Heart right ventricle (tissue), 16 donors: ENCODE data around the gene R3HDML. TPM values are rescaled to one million over a fixed set of nuclear protein-coding genes. Genes with fewer than 3 reads are reported as not detected.

ENCODE experiments used
- ATAC-seq, 8 donors: fragments of 200-7000 bp; cut with Tn5 transposase; one replicate each; pipeline ENCODE4 v1.9.1; 2020; ENCODE audit warnings: mild to moderate bottlenecking in 8 of 8, moderate library complexity in 8 of 8, moderate number of reproducible peaks in 1 of 8
- DNase-seq, 2 donors: peaks; one replicate each; pipeline ENCODE4 v3.0.0-alpha.2; 2020
- H3K27ac ChIP-seq, 10 donors: fragments of 200-600 bp; sonication (generic) in 2 of 10; one replicate each; pipeline versions ENCODE4 v1.5.0 to v1.8.0; 2020 to 2022; ENCODE audit warnings: mild to moderate bottlenecking in 3 of 10
- H3K27me3 ChIP-seq, 7 donors: fragments of 200-600 bp; one replicate each; pipeline ENCODE4 v1.8.0; 2021 to 2022; ENCODE audit warnings: mild to moderate bottlenecking in 2 of 7
- H3K36me3 ChIP-seq, 9 donors: fragments of 200-600 bp; sonication (generic) in 1 of 9; one replicate each; pipeline versions ENCODE4 v1.5.0 to v1.8.0; 2020 to 2022; ENCODE audit warnings: mild to moderate bottlenecking in 2 of 9
- H3K4me1 ChIP-seq, 9 donors: fragments of 200-600 bp; sonication (generic) in 1 of 9; one replicate each; pipeline versions ENCODE4 v1.5.0 to v1.8.0; 2020 to 2022; ENCODE audit warnings: mild to moderate bottlenecking in 4 of 9
- H3K4me3 ChIP-seq, 10 donors: fragments of 200-600 bp; sonication (generic) in 2 of 10; one replicate each; pipeline versions ENCODE4 v1.5.0 to v1.8.0; 2020 to 2022; ENCODE audit warnings: mild to moderate bottlenecking in 7 of 10, moderate library complexity in 2 of 10
- H3K9me3 ChIP-seq, 11 donors: fragments of 200-600 bp in 10 of 11; sonication (generic) in 2 of 11; one replicate each; pipeline versions ENCODE4 v1.5.0 to v1.8.0; 2013 to 2022; ENCODE audit warnings: mild to moderate bottlenecking in 2 of 11, control low read depth in 1 of 11, moderate library complexity in 1 of 11
- CTCF ChIP-seq, 9 donors: fragments of 200-600 bp; sonication (generic) in 2 of 9; IDR thresholded peaks; one replicate each; pipeline versions ENCODE4 v1.5.0 to v1.8.0; 2021 to 2022; ENCODE audit warnings: antibody characterized with exemption in 9 of 9, mild to moderate bottlenecking in 5 of 9, moderate library complexity in 1 of 9
- WGBS, 2 donors: extraction: QIAGEN DNeasy Blood & Tissue Kit; methylation state at CpG; one replicate each; pipeline ENCODE4 v1.1.7; 2013; ENCODE audit warnings: inconsistent platforms in 1 of 2; 5-methylcytosine and 5-hydroxymethylcytosine counted together
- intact Hi-C, 10 donors: fragments of 100-400 bp; cut with DNase I; formaldehyde crosslinking; loops; one replicate each; pipeline versions ENCODE4 v1.11.1 to v1.14.2; 2022
- polyA plus RNA-seq, 2 donors: library from polyadenylated mRNA; stranded (reverse); fragments of 200-250 nt; gene quantifications; one replicate each; pipeline ENCODE4 v1.2.3, GENCODE V29; 2013
- total RNA-seq, 10 donors: library from RNA; stranded (reverse); fragmentation: NEBNext Ultra II Directional in 3 of 10; extraction: Animal tissue kit (Norgen Biotek cat#: 25700) in 3 of 10; gene quantifications; one replicate each; pipeline versions ENCODE4 v1.2.1 to v1.2.4, GENCODE V29; 2021 to 2023
- donor health status: Arrhythmogenic right ventricular cardiomyopathy.
- donor health status: ischemic (EF 13 %, LVEDD 7.1; RV severe dilation, severe dysfunction).
- donor health status: healthy with polysubstance abuse.
- donor health status: DM: no; HTN: yes; CAD: no.
- donor health status: DM: no; HTN: no; CAD: no.
- donor health status: ischemic (EF 25% LVEDD 6.9; RV normal size, moderate dysfunction).
- donor health status: ischemic (EF 25% LVEDD 5.7; RV mildly dilated, moderate dysfunction).
- donor health status: healthy.
- donor health status: DM: yes; HTN: yes; CAD: no.
- donor health status: Ischemic cardiomyopathy.
- donor health status: ischemic (EF 35%, LVEDD 5.7; RV mildly dilated, moderate dysfunction).
- donor health status: nonischemic (EF 11% LVEDD 7.7; RV severe dilation, severe dysfunction).
- donor health status: DM: yes; HTN: yes; CAD: no.
- donor health status: PGD.
- donor health status: ischemic (EF 29% LVEDD 5.4; RV normal size, mild dysfunction).
- donor health status: nonischemic (EF 23%, LVEDD 6.1; RV moderate dilation, normal function).

Gene R3HDML
- total and polyA plus RNA-seq, 12 donors, result not detected

- no peak for ATAC-seq
- no peak for TF ChIP-seq CTCF (IDR thresholded peaks at IDR 0.05)
These were observed 24.2 kb downstream of the R3HDML start for GRCh38 chr20:44361021-44361420.

GRCh38 chr20:44362466-44362940, 25.7 kb downstream of the R3HDML start:
- 67 to 89% methylated on average over 4 of the region's 4 CpGs for WGBS, 2 donors
- TF ChIP-seq CTCF (IDR thresholded peaks at IDR 0.05), result no peak
- H3K4me3 ChIP-seq, result no peak overlapping the region
- no peak overlapping the region for H3K27ac ChIP-seq
- ATAC-seq (no peak), DNase-seq (no peak)
- peaks cover 0 to 5% (median 0%) of the 10 kb centered on the region in 7 donors for H3K27me3 ChIP-seq
- intact Hi-C loops, result no loop called here
- peaks cover 0 to 7% (median 0%) of the 10 kb centered on the region in 9 donors for H3K4me1 ChIP-seq
- no peaks in the 10 kb centered on the region for H3K36me3 ChIP-seq
- no peaks in the 10 kb centered on the region for H3K9me3 ChIP-seq

More at GRCh38 chr20:44361021-44361420, 24.2 kb downstream of the R3HDML start:
- no peak overlapping the region for H3K27ac ChIP-seq
- H3K9me3 ChIP-seq, result no peaks in the 10 kb centered on the region
- H3K27me3 ChIP-seq, result peaks cover 0 to 9% (median 0%) of the 10 kb centered on the region in 7 donors
- H3K4me1 ChIP-seq, result peaks cover 0 to 12% (median 0%) of the 10 kb centered on the region in 9 donors
- intact Hi-C loops, result no loop called here
- 52 to 87% methylated on average over 3 of the region's 3 CpGs for WGBS, 2 donors
- H3K36me3 ChIP-seq, result no peaks in the 10 kb centered on the region
- no peak overlapping the region for H3K4me3 ChIP-seq
- no peak for DNase-seq

DNA sequence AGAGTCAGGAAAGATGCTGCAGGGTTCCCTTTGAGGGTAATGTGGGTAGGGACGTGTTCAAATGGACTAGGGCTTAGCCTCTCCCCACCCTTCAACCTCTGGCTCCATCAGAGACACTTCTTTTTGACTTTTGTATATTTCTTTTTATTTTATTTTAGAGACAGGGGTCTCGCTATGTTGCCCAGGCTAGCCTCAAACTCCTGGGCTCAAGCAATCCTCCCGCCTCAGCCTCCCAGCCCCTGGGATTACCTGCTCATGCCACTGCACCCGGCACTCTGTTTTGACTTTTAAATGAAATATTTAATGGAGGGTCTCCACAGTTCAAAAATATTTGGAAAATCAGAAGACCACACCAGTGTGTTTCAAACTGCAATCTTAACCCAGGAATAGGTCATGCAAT, 27.2 kb downstream of the R3HDML start:
- no peaks in the 10 kb centered on the region for H3K36me3 ChIP-seq
- no peak overlapping the region for H3K27ac ChIP-seq
- ATAC-seq (no peak), DNase-seq (no peak)
- no peak for TF ChIP-seq CTCF (IDR thresholded peaks at IDR 0.05)
- no peaks in the 10 kb centered on the region for H3K4me1 ChIP-seq
- intact Hi-C loops, result no loop called here
- H3K27me3 ChIP-seq, result peaks cover 0 to 5% (median 0%) of the 10 kb centered on the region in 7 donors
- WGBS, 2 donors, result 83 to 87% methylated on average over 4 of the region's 4 CpGs
- no peaks in the 10 kb centered on the region for H3K9me3 ChIP-seq
- H3K4me3 ChIP-seq, result no peak overlapping the region

GRCh38 chr20:44364780-44365179, 27.9 kb downstream of the R3HDML start:
- no peak for TF ChIP-seq CTCF (IDR thresholded peaks at IDR 0.05)
- Histone ChIP-seq H3K4me1 (no peaks in the 10 kb centered on the region), H3K36me3 (no peaks in the 10 kb centered on the region), H3K4me3 (no peak overlapping the region), H3K27ac (no peak overlapping the region), H3K9me3 (no peaks in the 10 kb centered on the region), H3K27me3 (no peaks in the 10 kb centered on the region)
- ATAC-seq (no peak), DNase-seq (no peak)
- 88 to 89% methylated on average over 6 of the region's 6 CpGs for WGBS, 2 donors
- intact Hi-C loops, result no loop called here
